Measurements from ENCODE around the gene BEST3.

GRCh38 chr12:69620077-69620476, 79.0 kb downstream of the BEST3 start:
- TF ChIP-seq EZH2 (IDR thresholded peaks at IDR 0.05) (no peak), POLR2AphosphoS5 (IDR thresholded peaks at IDR 0.05; ENCODE audit: borderline replicate concordance, low read depth, low read length) (no peak)

All from SK-N-MC (cell line).